Mammary epithelial cell (primary cell): ENCODE data around the gene LRRC8A.

ENCODE experiments used
- EZH2 ChIP-seq: IDR thresholded peaks from 2 replicates; pipeline ENCODE4 v1.6.1; 2012; ENCODE audit warnings: low read length, inconsistent platforms, borderline replicate concordance
- TF ChIP-seq, protein P1 (sequence below), 2 donors: IDR thresholded peaks in 1 of 2; conservative IDR thresholded peaks in 1 of 2; 2 replicates each; pipeline ENCODE4 v1.5.1; 2011 to 2012; ENCODE audit warnings: inconsistent platforms in 2 of 2, low read length in 2 of 2, mild to moderate bottlenecking in 2 of 2, control low read depth in 1 of 2, low read depth in 1 of 2; ENCODE audit not compliant: insufficient read depth in 1 of 2; ENCODE audit errors: extremely low read depth in 1 of 2

DNA sequence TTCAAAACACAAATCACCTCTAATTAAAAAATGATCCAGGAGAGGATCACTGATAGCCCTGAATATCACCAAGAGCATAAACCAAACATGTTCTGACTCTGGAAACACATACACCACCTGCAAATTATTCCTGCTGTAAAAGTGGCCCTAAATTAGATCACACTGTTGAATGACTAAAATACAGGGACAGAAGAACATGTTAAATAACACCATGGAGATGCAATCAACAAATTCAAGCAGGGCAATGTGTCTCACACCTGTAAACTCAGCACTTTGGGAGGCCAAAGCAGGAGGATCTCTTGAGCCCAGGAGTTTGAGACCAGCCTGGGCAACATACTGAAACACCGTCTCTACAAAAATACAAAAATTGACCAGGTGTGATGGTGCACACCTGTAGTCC, 34.1 kb upstream of the LRRC8A start:
- TF ChIP-seq, protein P1, sequence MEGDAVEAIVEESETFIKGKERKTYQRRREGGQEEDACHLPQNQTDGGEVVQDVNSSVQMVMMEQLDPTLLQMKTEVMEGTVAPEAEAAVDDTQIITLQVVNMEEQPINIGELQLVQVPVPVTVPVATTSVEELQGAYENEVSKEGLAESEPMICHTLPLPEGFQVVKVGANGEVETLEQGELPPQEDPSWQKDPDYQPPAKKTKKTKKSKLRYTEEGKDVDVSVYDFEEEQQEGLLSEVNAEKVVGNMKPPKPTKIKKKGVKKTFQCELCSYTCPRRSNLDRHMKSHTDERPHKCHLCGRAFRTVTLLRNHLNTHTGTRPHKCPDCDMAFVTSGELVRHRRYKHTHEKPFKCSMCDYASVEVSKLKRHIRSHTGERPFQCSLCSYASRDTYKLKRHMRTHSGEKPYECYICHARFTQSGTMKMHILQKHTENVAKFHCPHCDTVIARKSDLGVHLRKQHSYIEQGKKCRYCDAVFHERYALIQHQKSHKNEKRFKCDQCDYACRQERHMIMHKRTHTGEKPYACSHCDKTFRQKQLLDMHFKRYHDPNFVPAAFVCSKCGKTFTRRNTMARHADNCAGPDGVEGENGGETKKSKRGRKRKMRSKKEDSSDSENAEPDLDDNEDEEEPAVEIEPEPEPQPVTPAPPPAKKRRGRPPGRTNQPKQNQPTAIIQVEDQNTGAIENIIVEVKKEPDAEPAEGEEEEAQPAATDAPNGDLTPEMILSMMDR (conservative IDR thresholded peaks at IDR 0.05 in 1 of 2, IDR thresholded peaks at IDR 0.05 in 1 of 2; ENCODE audit: extremely low read depth in 1 of 2, insufficient read depth in 1 of 2, low read depth in 1 of 2, low read length in 2 of 2), result no peak
- no peak for TF ChIP-seq EZH2
